Erythroblast (primary cell): ENCODE data around the gene FAM186B.

Source experiments
- GATA1 ChIP-seq: IDR thresholded peaks from 2 replicates; pipeline ENCODE4 v1.6.1; 2011; ENCODE audit warnings: low read depth, mild to moderate bottlenecking, control low read depth, low read length, moderate library complexity
- POLR2A ChIP-seq: IDR thresholded peaks from 2 replicates; pipeline ENCODE4 v1.6.1; 2011; ENCODE audit warnings: mild to moderate bottlenecking, low read length

DNA sequence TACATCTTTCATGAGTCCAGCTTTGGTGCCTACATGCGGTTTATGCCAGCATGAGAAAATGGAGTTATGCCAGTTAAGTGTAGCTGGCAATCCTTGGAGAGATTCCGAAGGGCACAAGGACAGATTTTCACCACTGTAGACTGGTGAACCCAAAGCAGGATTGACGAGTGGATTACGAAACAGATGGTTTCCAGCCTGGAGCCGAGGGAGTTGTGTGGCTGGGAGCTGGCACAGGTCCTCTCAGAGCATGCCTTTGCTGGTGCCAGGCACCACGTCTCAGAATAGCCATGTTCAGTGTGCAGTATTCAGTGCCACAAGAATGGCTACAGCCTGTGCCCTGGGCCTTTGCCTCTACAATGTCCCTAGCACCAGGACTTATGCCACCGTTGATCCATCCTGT lies 53.4 kb downstream of the FAM186B start:
- no peak for TF ChIP-seq POLR2A
- TF ChIP-seq GATA1: no peak
